HG03108 (cell line): ENCODE results near the gene KCNA3.

Source experiments
- ATAC-seq: cut with Tn5 transposase; IDR thresholded peaks from one replicate; pipeline ENCODE4 v1.9.1; 2021; ENCODE audit warnings: moderate library complexity; ENCODE audit not compliant: unreplicated experiment

The KCNA3 gene

GRCh38 chr1:110674337-110675059 lies at the start of gene KCNA3:
Gene KCNA3, minus strand, starts transcription at chr1:110674940. Its CDS starts 131 bp downstream, at chr1:110674809.
- ATAC-seq, result no peak

- no peak for ATAC-seq
Measured at GRCh38 chr1:110722807-110723206, 48.1 kb upstream of the KCNA3 start.

- no peak for ATAC-seq
Measured at GRCh38 chr1:110719908-110720307, 45.2 kb upstream of the KCNA3 start.

GRCh38 chr1:110718452-110718851 lies 43.7 kb upstream of the KCNA3 start:
- no peak for ATAC-seq

GRCh38 chr1:110717179-110717578 lies 42.4 kb upstream of the KCNA3 start:
- ATAC-seq, result no peak

GRCh38 chr1:110714374-110714995 lies 39.7 kb upstream of the KCNA3 start:
- ATAC-seq, result no peak

- ATAC-seq, result no peak
Measured at GRCh38 chr1:110713221-110713620, 38.5 kb upstream of the KCNA3 start.

GRCh38 chr1:110710314-110710713 lies 35.6 kb upstream of the KCNA3 start:
- ATAC-seq, result no peak

- ATAC-seq, result no peak
Measured at GRCh38 chr1:110708974-110709440, 34.3 kb upstream of the KCNA3 start.

- no peak for ATAC-seq
Measured at GRCh38 chr1:110707232-110707631, 32.5 kb upstream of the KCNA3 start.

- ATAC-seq, result no peak
Measured at GRCh38 chr1:110706621-110707020, 31.9 kb upstream of the KCNA3 start.

GRCh38 chr1:110702260-110702659 lies 27.5 kb upstream of the KCNA3 start:
- no peak for ATAC-seq

- no peak for ATAC-seq
Measured at GRCh38 chr1:110700767-110701166, 26.0 kb upstream of the KCNA3 start.

GRCh38 chr1:110697606-110698005 lies 22.9 kb upstream of the KCNA3 start:
- ATAC-seq, result no peak

- no peak for ATAC-seq
Measured at GRCh38 chr1:110696818-110697217, 22.1 kb upstream of the KCNA3 start.

- no peak for ATAC-seq
Measured at GRCh38 chr1:110690709-110691365, 16.1 kb upstream of the KCNA3 start.

GRCh38 chr1:110689868-110690267 lies 15.1 kb upstream of the KCNA3 start:
- ATAC-seq, result no peak

GRCh38 chr1:110688514-110688913 lies 13.8 kb upstream of the KCNA3 start:
- no peak for ATAC-seq

GRCh38 chr1:110687250-110687649 lies 12.5 kb upstream of the KCNA3 start:
- no peak for ATAC-seq

GRCh38 chr1:110686188-110686587 lies 11.4 kb upstream of the KCNA3 start:
- no peak for ATAC-seq

GRCh38 chr1:110684491-110684890 lies 9.8 kb upstream of the KCNA3 start:
- no peak for ATAC-seq

- no peak for ATAC-seq
Measured at GRCh38 chr1:110682898-110683297, 8.2 kb upstream of the KCNA3 start.
